HG03108 (cell line): ENCODE data around the gene ZBTB21.
"Not testable (repeated sequence)": the region's sequence is repeated elsewhere in the genome, so short reads cannot be mapped to it uniquely, and the experiment has no call there.

ENCODE experiments used
- ATAC-seq: cut with Tn5 transposase; IDR thresholded peaks from one replicate; pipeline ENCODE4 v1.9.1; 2021; ENCODE audit warnings: moderate library complexity; ENCODE audit not compliant: unreplicated experiment

The ZBTB21 gene

DNA sequence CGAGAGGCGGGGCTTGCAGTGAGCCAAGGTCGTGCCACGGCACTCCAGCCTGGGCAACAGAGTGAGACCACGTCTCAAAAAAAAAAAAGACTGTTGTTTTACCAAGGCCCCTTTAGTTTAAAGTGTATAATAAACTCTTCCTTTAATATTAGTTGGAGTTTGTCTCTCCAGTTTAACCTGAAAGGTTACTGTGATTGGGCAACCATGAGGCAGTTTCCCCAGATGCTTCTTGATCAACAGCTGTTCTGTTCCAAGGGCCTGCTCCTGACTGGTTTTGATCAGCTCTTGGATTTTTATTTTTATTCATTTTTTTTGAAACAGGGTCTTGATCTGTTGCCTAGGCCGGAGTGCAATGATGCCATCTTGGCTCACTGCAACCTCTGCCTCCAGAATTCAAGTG lies 38.3 kb downstream of the ZBTB21 start:
- ATAC-seq: no peak

DNA sequence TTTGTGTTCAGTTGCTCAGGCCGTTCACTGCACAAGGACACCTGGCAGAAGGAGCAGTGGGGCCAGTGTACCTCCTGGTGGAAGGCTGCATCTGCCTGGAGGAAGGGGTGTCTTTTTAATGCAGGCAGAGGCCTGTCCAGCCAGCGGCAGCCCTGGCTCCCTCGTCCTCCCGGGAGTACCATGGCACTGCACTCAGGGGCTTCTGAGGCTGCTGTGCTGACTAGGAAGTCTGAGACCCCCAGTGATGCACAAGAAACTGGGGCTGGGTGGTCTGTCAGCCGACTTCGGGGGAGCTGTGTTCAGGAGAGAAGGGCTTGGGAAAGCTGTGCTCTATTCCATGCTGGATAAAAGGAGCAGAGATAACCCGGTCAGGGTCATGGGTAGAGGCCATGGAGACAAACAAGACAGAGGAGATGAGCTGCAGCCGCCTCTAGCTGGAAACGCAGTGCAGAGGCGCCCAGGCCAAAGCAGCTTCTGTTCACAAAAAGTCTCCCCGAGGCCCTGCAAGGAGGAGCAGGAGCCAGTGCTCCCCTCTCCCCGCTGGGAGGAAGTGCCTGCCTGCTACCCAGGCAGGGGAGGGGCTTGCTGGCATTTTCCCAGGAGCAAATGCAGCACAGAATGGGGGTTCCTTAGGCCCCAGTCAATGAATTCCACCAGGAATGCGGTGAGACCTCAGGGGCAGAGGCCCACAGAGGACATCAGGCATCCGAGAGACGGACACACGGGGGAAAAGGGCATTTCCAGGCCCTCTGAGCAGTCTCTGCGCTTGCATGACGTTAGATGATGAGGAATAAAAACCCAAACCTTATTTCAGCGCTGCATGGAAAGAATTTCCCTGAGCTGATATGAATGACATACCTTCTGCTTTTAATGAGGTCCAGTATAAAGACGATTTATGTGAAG lies 39.2 kb downstream of the ZBTB21 start:
- no peak for ATAC-seq

DNA sequence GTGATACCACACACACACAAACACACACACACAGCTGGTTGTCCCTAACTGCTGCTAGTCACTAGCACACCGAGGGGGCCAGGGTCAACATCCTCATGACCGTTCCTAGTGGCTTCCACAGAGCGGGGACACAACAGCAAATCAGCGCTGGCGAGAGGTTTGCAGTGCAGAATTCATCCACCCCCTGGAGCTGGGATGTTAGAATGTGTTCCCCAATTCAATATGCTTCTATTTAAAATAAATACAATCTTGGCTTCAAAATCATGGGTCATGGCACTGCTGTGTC lies 40.1 kb downstream of the ZBTB21 start:
- ATAC-seq: no peak

DNA sequence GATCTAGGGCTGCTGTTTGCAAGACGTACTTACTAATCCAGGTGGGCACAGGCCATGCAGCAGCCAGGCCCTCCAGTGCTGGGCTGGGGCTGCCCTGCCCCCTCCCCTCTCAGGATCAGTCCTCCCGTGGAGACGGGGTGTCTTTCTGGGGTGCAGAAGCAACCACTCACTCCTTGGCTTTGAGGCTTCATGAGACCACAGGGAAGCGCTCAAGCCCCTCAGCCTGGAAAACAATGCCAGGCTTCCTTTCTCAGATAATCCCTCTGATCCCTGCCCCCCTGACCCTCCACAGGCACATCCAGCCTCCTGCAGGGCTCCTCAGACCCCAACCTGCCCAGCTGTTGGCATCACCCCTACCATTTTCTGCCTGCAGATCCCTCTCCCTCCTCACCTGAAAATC lies 42.5 kb downstream of the ZBTB21 start:
- no peak for ATAC-seq

DNA sequence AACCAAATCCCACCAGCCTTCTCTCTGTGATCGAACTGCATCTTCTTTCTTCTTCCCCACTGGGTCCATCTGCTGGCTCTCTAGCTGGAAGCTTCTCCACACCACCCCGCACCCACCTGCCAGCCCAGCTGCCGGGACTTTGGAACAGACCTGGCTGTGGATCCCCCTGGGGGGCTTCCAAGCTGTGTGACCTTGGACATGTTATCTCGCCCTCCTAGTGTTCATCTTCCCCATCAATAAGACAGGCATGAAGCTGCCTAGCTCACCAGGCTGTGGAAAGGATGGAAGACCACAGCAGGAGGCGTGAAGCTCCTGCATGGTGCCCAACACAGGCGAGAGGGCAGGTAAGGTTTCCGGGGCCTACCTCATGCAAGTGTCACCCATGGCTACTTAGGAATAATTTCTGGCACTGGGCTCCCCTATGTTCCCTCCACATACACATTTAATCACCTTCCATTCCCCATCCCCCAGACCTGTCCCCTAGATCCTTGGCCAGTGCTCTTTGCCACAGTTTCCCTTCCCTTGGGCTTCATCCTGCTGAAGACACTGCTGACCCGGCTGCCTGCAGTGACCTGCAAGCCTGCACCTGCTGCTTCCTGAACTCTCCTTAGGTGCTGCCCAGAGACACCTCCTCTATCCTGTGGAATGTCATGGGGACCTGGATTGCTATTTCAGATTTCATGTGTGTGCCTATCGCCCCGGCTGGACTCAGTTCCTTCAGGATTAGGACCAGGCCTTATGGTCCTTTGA lies 43.1 kb downstream of the ZBTB21 start:
- ATAC-seq: no peak

DNA sequence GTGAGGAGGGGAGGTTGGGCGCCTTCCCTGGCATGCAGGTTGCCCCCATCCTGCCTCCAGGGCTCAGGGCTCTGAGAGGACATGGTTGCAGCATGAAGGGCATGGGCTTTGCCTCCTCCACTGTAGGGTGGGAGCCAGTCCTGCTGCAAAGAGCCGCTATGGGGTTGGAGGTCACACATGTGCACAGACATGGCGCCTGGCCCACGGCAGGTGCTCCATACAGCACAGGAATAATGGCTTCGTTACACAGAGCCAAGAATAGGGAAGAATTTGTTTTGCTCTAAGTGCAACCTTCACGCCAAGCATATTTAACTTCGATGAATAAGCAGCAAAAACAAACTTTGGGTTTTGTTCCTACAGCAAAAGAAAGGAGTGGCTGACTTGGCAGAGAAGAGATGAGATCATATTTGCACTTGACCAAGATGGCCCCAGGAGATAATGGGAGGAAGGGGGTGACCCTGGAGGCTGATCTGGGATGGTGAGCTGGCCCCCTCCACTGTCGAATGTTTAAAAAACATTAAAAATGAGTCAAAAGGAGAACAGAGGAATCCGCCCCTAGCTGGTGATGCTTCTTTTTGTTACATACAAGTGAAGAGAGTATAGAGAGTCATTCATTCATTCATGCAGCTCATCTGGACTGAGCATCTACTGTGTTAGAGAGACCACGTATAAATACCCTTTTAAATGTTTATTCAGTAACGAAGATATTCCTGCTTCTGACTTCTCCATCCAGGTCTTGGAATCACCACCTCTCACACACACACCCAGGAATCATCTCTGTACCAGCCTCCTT lies 43.9 kb downstream of the ZBTB21 start:
- no peak for ATAC-seq

DNA sequence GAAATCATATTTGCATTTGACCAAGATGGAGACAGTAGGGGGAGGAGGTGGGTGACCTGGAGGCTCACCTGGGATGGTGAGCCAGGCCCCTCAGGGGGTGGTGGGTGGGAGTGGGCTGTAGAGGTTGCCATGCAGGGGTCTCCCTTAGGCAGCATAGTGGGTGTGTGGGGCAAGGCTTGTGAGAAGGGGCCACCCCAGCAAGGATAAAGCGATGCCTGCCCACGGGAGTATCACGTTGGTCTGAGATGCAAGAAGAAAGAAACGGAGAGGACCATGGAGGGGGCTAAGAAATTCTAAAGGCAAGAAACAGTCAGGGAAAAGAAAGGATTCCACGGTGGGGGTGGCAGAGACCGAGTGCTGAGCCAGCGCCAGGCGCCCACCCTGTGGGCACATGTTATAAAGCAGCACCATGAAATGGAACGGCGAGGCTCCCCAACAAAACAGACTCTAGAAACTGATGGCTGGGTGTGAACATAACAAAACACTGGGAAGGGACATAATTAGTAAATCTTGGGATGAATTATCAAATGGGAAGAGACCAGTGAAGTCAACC lies 44.6 kb downstream of the ZBTB21 start:
- ATAC-seq: no peak

DNA sequence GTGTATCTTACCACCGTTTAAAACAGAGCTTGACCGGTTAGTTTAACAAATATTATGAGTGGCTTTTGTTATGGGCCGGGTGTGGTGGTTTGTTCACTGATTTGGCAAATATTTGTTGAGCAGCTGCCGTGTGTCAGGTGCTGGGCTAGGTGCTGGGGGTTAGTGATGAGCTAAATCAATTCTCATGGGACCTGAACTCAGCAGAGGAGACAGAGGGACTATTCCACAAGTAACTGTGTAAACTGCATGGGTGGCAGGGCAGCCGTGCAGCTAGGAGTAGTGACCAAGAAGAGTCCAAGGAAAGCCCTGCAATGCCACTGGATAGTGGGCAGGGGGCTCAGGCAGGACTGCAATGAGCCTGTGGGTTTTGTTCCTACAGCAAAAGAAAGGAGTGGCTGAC lies 45.1 kb downstream of the ZBTB21 start:
- ATAC-seq: no peak

DNA sequence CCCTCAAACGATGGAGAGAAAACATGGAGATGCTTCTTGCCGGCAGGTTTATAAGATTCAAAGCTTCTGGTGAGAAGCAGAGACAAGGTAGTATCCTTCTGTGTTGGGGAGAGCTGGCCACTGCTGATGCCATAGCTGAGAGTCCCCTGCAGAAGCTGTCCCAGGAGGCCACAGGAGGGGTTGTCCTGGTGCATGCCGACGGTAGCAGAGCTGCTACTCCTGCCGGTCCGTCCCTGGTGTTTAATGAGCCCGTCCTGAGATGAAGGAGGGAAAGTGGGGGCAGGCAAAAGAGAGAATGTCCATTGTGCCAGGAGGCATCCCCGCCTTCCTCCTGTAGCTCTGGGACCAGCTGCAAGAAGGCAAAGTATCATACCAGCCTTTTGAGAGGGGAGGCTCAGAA lies 46.0 kb downstream of the ZBTB21 start:
- no peak for ATAC-seq

DNA sequence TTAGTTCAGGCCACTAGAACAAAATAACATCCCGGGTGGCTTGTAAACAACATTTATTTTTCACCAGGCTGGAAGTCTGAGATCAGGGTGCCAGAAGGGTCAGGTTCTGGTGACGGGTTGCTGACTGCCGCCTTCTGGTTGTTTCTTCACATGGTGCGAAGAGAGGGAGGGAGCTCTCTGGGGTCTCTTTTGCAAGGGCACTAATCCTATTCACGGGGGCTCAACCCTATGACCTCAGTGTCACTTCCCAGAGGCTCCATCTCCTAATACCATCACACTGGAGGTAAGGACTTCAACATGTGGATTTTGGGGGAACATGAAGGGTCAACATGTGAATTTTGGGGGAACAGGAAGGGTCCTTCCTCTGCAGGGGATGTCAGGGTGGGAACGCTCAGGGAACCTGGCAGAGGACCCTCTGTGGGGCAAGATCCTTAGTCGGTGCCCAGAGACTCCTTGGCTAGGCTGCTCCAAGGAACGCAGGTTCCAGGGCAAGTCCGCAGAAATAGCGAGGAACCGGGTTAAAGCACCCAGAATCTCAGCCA lies 47.7 kb downstream of the ZBTB21 start:
- ATAC-seq: no peak

DNA sequence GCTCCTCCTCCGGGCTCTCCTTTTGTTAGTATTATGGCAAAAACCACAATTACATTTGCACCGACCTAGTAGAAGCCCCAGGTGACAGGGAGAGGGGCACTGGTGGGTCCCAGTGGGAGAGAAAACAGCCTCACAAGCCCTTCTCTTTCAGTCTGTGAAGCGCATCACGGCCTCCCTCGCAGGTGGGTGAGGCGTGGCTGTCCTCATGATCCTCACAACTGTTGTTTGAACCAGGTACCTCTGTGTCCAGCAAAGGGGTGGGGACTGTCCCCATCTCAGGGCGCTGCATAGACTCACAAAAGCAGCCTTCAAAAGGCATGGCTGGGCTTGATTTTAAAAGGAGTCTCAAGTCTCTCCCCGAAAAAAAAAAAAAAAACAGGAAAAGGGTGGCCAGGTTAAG lies 48.4 kb downstream of the ZBTB21 start:
- ATAC-seq: no peak

DNA sequence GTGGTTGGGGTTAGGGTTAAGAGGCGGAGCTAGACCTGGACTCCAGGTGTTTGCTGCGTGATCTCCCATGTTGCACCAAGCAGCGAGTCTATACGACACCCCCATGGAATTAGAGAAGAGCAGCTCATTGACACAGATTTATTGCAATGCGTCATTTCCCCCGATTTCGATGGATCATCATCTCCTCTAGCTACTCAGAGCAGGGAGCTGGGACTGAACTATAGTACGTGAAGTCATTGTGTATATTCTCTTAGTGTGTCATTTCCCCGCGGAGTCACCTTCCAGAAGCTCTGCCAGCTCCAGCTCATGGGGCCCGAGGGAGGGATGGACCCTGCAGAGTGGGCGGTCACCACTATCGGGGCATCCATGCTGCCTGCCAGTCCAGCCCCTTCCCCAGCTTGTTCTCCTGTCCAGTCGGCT lies 48.9 kb downstream of the ZBTB21 start:
- ATAC-seq: no peak

DNA sequence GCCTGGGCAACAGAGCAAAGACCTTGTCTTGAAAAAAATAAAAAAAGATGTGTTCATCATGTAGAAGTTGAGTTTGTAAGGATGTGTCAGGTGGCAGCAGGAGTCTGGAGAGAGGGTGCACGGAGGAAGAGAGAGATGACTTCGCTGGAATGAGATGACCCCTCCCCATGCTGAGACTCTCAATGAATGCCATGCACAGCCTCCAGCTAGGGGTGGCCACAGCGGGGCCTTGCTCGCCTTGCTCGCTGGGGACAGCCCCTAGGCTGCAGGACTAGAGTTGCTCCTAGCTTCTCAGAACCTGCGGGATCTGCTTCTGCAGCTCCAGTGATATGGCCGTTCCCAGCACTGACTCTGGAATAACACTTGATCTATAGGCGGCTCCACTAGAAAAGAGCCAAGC lies 49.8 kb downstream of the ZBTB21 start:
- ATAC-seq: no peak

DNA sequence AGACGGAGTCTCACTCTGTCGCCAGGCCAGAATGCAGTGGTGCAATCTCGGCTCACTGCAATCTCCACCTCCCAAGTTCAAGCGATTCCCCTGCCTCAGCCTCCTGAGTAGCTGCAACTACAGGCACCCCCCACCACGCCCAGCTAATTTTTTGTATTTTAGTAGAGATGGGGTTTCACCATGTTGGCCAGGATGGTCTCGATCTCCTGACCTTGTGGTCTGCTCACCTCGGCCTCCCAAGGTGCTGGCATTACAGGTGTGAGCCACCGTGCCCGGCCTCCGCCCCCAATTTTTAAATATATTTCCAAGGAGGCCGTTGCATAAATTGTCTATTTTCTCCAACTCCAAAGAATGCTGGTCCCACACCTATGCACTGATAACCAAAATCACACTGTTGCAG lies 50.5 kb downstream of the ZBTB21 start:
- not testable (repeated sequence) for ATAC-seq

DNA sequence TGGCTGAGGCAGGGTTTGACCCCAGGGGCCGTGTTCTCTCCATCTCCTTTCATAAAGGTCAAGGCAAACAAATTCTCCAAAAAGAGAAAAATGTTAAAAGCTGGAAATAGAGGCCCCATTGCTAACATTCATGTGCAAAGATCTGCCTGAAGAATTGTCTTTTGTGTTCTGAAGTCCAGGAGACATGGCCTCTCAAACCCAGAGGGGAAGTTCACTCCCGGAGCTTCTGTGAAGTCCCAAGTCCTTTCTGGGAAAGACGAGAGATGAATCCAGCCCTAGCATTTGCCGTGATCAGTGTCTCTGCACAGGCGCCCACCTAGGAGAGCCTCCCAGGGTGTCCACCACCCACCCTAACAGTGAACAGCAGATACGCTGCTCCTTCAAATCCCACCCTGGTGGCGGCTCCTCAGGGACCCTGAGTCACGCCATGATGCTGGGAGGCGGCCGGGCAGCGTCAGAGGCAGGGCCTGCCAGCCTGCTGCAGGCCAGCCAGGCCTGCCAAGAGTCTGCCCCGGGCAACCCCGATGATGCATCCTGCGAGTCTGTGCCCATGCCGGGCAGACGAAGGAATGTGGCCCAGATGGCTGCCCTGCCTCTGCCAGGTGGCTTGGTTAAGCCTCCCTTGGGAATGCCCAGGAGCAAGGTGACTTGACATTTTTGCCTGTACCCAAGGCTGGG lies 51.1 kb downstream of the ZBTB21 start:
- ATAC-seq: no peak

DNA sequence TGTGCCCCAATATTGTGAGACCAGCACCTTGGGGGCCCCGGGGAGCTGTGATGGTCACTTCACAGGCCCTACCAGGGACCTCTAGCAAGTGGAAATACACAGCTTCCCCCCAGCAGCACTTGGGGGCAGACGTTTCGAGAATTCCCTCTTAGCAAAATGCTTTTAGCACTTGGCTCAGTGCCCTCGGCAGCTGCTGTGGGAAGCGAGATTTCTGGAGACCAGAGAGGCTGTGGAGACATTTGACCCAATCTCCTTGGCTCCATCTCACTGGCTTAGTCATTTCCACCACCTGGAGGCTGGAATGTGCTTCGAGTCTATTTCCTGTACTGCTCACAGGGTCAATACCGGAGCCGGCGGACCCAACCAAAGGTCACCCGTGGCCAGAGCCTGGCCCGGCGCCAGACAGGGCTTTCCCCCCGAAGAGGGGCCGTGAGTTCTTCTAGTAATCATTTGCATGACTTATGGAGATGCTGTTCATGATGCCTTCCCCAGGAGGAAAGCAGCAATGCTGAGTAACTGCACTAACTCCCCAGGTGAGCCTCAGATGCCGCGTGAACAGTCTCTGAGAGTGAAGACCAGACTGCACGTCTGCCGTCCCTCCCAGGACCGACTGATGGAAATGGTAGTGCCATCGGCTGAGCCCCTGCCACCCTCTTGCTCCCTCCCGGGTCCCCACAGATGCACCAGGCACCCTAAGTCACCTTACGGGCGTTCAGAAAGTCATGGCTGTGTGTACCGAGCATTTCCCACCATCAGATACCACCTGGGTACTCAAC lies 52.0 kb downstream of the ZBTB21 start:
- no peak for ATAC-seq

DNA sequence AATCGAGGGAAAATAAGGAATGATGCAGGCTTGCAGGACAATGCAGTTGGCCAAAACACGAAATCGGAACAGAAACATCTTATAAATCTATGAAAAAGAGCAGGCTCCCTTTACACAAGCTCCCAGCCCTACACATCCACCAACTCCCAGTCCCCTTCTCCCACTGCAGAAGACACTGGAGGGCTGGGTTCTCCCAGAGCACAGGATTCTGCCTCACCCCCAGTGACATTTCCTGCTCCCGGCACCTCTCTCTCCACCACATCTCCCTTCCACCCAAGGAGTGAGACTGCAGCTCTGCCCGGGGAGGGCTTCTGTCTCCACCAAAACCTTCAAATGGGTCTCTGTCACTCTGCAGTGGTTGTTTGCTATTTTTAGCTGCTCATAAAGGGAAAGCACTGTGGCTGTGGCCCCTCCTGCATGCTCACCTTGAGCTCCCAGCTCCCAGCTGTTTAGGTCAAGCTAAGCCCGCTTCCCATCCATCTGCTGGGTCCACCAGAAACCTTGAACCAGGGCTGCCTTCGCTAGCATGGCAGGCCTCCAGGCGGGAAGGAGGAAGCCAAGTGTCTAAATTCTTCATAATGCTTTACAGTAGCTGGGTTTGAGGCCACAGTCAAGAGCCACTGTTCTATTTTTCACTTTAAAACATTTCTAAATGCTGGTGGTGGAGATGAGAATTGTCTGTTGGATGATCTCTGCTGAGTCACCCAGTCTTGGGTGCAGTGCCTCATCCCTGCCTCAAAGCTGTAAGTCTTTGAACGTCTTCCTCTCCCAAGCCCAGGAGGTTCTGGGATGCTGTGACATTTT lies 53.0 kb downstream of the ZBTB21 start:
- ATAC-seq: no peak

DNA sequence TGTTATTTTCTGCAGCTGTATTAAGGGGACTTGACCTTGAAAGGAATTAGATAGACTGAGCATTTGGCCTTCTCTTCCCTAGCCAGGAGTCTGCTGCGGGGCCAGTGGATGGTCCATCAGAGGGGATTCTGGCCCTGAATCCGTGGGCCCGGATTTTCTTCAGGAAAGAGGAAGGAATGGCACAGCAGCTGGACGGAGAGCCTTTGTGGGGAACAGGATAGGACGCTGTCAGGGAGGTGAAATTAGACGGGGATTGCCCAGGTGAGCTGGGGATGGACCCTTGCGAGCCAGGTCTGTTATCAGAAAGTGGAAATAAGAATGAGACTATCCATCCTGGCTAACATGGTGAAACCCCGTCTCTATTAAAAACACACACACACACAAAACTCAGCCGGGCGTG lies 54.6 kb downstream of the ZBTB21 start:
- no peak for ATAC-seq
